Choroid plexus epithelial cell (primary cell): ENCODE results near the gene SYAP1.
A peak's percentile ranks its signal among the peaks of the same experiment; 100 is the strongest.

Experiments used
- DNase-seq: peaks from one replicate; pipeline ENCODE4 v3.0.0-alpha.2; 2010; ENCODE audit warnings: low read depth
- H3K4me3 ChIP-seq: 2 replicates; pipeline ENCODE4 v1.5.1; 2011; ENCODE audit warnings: low read depth, mild to moderate bottlenecking, control low read depth, low read length, moderate library complexity
- CTCF ChIP-seq: conservative IDR thresholded peaks from 2 replicates; pipeline ENCODE4 v1.5.1; 2011; ENCODE audit warnings: low read depth, mild to moderate bottlenecking, control low read depth, inconsistent platforms, low read length, moderate library complexity

The SYAP1 gene

GRCh38 chrX:16696956-16697355, 22.5 kb upstream of the SYAP1 start:
- no peak for DNase-seq
- no peak for TF ChIP-seq CTCF
- no peak overlapping the region for H3K4me3 ChIP-seq

GRCh38 chrX:16699389-16699788, 20.0 kb upstream of the SYAP1 start:
- no peak overlapping the region for H3K4me3 ChIP-seq
- no peak for TF ChIP-seq CTCF
- DNase-seq = no peak

GRCh38 chrX:16700734-16701133, 18.7 kb upstream of the SYAP1 start:
- no peak for DNase-seq
- TF ChIP-seq CTCF = no peak
- H3K4me3 ChIP-seq = no peak overlapping the region

- H3K4me3 ChIP-seq = no peak overlapping the region
- TF ChIP-seq CTCF = no peak
- DNase-seq = no peak
Observed at GRCh38 chrX:16702700-16703599, 16.5 kb upstream of the SYAP1 start.

GRCh38 chrX:16705370-16705769, 14.0 kb upstream of the SYAP1 start:
- H3K4me3 ChIP-seq = no peak overlapping the region
- no peak for TF ChIP-seq CTCF
- no peak for DNase-seq

GRCh38 chrX:16708016-16708415, 11.4 kb upstream of the SYAP1 start:
- no peak for TF ChIP-seq CTCF
- H3K4me3 ChIP-seq = no peak overlapping the region
- DNase-seq = peak; percentile 41
